GM21381 (cell line): ENCODE data around the gene KDM1A.

Experiments
- ATAC-seq: cut with Tn5 transposase; IDR thresholded peaks from one replicate; pipeline ENCODE4 v1.9.1; 2021; ENCODE audit warnings: mild to moderate bottlenecking, moderate library complexity; ENCODE audit not compliant: unreplicated experiment

KDM1A gene

DNA sequence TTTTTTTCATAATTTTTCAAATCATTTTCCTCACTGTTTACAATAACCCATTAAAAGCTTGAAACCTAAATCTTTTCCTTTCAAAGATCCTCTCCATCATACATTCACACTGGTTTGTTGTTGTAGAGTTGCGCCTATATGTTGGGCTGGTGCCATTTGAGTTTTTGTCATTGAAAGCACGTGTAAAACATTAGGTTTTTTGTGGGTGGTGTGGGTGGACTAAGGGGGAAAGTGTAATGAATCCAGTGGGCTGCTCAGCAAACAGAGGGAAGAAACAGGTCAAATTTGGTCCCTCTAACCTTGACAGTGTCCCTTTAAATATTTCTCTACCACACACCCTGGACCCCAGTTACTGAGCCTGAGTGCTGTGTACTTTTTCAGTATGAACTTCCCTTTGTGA is 46.8 kb downstream of the KDM1A start:
- ATAC-seq, result no peak

DNA sequence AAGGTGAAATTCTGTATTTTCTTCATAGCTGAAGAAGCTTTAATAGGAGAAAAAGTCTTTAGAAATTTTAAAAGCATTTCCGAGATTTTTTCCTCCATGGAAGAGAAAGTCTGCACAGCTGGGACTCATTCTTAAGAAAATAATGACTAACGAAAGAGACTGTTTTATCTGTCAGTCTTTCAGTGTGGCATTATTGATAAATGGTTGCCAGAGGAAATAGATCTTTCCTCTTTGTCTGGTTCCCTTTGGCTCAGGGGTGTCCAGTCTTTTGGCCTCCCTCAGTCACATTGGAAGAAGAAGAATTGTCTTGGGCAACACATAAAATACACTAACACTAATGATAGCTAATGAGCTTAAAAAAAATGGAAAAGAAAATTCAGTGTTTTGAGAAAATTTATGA is 49.9 kb downstream of the KDM1A start:
- no peak for ATAC-seq

DNA sequence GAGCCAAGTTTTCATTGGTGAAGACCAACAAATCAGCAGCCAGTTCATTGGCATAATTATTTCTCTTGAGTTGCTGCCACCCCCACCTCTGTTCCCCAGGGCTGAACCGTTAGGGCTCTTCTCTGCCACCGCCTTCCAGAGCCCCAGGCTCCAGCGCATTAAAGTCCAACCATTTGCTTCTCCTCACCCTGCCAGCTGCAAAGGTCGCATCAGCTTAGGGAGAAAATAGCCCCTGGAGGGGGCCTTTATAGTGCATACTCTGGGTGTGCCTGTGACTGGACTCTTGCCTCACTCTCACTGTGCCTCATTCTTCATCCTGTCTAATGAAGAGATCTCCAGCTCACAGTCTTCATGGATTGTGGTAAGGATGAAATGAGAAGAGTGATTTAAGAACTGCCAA is 50.4 kb downstream of the KDM1A start:
- no peak for ATAC-seq

GRCh38 chr1:23074012-23074411 is 54.7 kb downstream of the KDM1A start:
- ATAC-seq, result no peak

- no peak for ATAC-seq
Measured at GRCh38 chr1:23079025-23079424, 59.8 kb downstream of the KDM1A start.

GRCh38 chr1:23080885-23081284 is 61.6 kb downstream of the KDM1A start:
- no peak for ATAC-seq

- ATAC-seq, result no peak
Measured at GRCh38 chr1:23081376-23081775, 62.1 kb downstream of the KDM1A start.

- no peak for ATAC-seq
Measured at GRCh38 chr1:23083714-23084480, 64.6 kb downstream of the KDM1A start.

GRCh38 chr1:23084880-23085279 is 65.6 kb downstream of the KDM1A start:
- no peak for ATAC-seq

- no peak for ATAC-seq
Measured at GRCh38 chr1:23085696-23086095, 66.4 kb downstream of the KDM1A start.

- no peak for ATAC-seq
Measured at GRCh38 chr1:23088027-23088426, 68.8 kb downstream of the KDM1A start.

- ATAC-seq, result no peak
Measured at GRCh38 chr1:23090056-23090455, 70.8 kb downstream of the KDM1A start.

DNA sequence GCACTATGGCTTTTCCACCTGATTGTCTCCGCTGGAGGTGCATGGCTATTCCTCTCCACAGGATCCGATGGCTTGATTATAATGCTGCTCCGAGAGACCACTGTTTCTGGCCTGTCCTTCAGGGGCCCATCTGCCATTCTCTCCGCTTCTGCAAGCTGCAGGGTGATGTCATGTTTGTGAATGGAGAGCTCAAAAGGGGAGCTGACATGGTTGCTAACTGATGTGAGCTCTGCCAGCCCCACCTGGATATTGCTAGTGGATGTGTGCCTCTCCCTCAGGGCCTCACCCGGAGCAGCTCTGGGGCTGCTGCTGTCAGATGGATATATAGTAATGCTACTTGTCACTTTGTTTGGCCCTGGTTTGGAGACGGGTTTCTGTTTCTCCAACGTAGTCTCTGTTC is 72.3 kb downstream of the KDM1A start:
- no peak for ATAC-seq

- ATAC-seq, result no peak
Measured at GRCh38 chr1:23092447-23092846, 73.2 kb downstream of the KDM1A start.

DNA sequence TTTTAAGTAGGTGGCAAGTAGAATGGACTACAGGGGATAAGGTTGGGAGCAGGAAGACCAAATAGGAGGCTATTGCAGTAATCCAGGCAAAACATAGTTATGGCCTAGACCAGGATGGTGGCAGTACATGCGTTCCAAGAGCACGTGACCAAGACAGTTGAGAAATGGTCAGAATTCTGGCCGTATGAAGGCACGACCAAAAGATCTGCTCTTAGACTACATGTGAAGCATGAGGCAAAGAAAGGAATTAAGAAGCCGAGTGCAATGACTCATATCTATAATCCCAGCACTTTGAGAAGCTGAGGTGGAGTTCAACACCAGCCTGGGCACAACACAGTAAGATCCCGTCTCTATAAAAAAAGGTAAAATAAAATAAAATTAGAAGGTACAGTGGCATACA is 78.0 kb downstream of the KDM1A start:
- ATAC-seq, result no peak

- ATAC-seq, result no peak
Measured at GRCh38 chr1:23098463-23099170, 79.3 kb downstream of the KDM1A start.

DNA sequence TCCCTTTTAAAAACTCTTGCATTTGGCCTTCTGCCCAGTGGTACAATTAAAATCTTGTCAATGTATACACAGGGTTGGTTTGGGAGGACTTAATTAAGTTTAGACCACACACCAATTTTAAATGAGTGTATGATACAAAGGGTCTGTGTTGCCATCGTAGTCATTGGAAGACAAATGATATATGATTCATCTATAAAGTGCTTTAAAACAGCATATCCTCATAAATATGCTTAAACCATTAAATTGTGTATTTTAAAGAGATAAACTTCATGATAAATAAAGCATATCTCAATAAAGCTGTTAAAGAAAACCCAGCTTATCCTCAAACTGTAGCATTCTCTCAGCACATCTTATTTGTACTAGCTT is 79.9 kb downstream of the KDM1A start:
- no peak for ATAC-seq

GRCh38 chr1:23100074-23100748 is 80.9 kb downstream of the KDM1A start:
- ATAC-seq, result no peak

- no peak for ATAC-seq
Measured at GRCh38 chr1:23101101-23101827, 82.0 kb downstream of the KDM1A start.

- ATAC-seq, result no peak
Measured at GRCh38 chr1:23101887-23102286, 82.6 kb downstream of the KDM1A start.

GRCh38 chr1:23102289-23102688 is 83.0 kb downstream of the KDM1A start:
- no peak for ATAC-seq
